ENCODE measurements around the gene RUFY1.

- TF ChIP-seq CREM (IDR thresholded peaks at IDR 0.05; ENCODE audit: low read depth) (no peak), ATF7 (IDR thresholded peaks at IDR 0.05; ENCODE audit: low read depth) (no peak), ZBTB40 (IDR thresholded peaks at IDR 0.05; ENCODE audit: borderline replicate concordance) (no peak), CTCF (IDR thresholded peaks at IDR 0.05 in 2 of 3, conservative IDR thresholded peaks at IDR 0.05 in 1 of 3; ENCODE audit: control insufficient read depth in 2 of 3, extremely low read depth in 1 of 3, insufficient read depth in 1 of 3, low read depth in 3 of 3, low read length in 3 of 3) (no peak), NFYB (IDR thresholded peaks at IDR 0.05; ENCODE audit: insufficient read depth, low read depth, low read length) (no peak), PBX3 (IDR thresholded peaks at IDR 0.05; ENCODE audit: insufficient replicate concordance, low read depth, low read length) (no peak), YY1 (IDR thresholded peaks at IDR 0.05; ENCODE audit: low read depth, low read length) (no peak), POU2F2 (IDR thresholded peaks at IDR 0.05; ENCODE audit: borderline replicate concordance, low read depth, low read length) (no peak), BRCA1 (IDR thresholded peaks at IDR 0.05; ENCODE audit: low read depth, low read length) (no peak), RCOR1 (conservative IDR thresholded peaks at IDR 0.05; ENCODE audit: low read depth, low read length) (no peak), EP300 (IDR thresholded peaks at IDR 0.05; ENCODE audit: borderline replicate concordance in 1 of 2, control insufficient read depth in 1 of 2, low read depth in 2 of 2, low read length in 2 of 2) (no peak)
These were observed 46.1 kb downstream of the RUFY1 start for GRCh38 chr5:179596421-179596820.

Measured in GM12878 (cell line).